ENCODE results near the gene ARNT2. TPM values are rescaled to one million over a fixed set of nuclear protein-coding genes. Genes with fewer than 3 reads are reported as not detected.

The ARNT2 gene
- total and polyA plus RNA-seq, 4 experiments from 2014 or later, result not detected

GRCh38 chr15:80584561-80584964, 180.4 kb downstream of the ARNT2 start:
- Histone ChIP-seq H3K27ac (ENCODE audit: low read depth, low read length) (no peak overlapping the region), H3K4me3 (ENCODE audit: low read length in 2 of 2) (no peak overlapping the region), H3K27me3 (ENCODE audit: insufficient read depth, low read length) (no peaks in the 10 kb centered on the region), H3K4me1 (ENCODE audit: insufficient read depth, low read length) (no peaks in the 10 kb centered on the region), H3K9me3 (ENCODE audit: control insufficient read depth in 1 of 2, low read length in 2 of 2) (no peaks in the 10 kb centered on the region), H3K36me3 (ENCODE audit: insufficient read depth, low read length) (no peaks in the 10 kb centered on the region)
- intact Hi-C loops (cut with micrococcal nuclease), result no loop called here
- Mint-ChIP-seq H3K4me3 (no peak overlapping the region), H3K27me3 (peaks cover 4 to 6% of the 10 kb centered on the region in 2 donors), H3K9me3 (no peaks in the 10 kb centered on the region), H3K27ac (no peak overlapping the region), H3K4me1 (no peaks in the 10 kb centered on the region), H3K36me3 (no peaks in the 10 kb centered on the region)
- POLR2A ChIA-PET (ENCODE audit: partially characterized antibody), result no interaction called here
- DNase-seq, result no peak
- CTCF ChIA-PET (ENCODE audit: partially characterized antibody), result no interaction called here

GRCh38 chr15:80584973-80585525, 180.9 kb downstream of the ARNT2 start:
- no peak overlapping the region for H3K4me3 Mint-ChIP-seq
- H3K4me1 ChIP-seq (ENCODE audit: insufficient read depth, low read length), result no peaks in the 10 kb centered on the region
- no peak overlapping the region for H3K27ac Mint-ChIP-seq
- H3K27me3 ChIP-seq (ENCODE audit: insufficient read depth, low read length), result no peaks in the 10 kb centered on the region
- ChIA-PET CTCF (ENCODE audit: partially characterized antibody) (no interaction called here), POLR2A (ENCODE audit: partially characterized antibody) (no interaction called here)
- H3K36me3 ChIP-seq (ENCODE audit: insufficient read depth, low read length), result no peaks in the 10 kb centered on the region
- no peak overlapping the region for H3K4me3 ChIP-seq (ENCODE audit: low read length in 2 of 2)
- intact Hi-C loops (cut with micrococcal nuclease), result no loop called here
- no peaks in the 10 kb centered on the region for H3K9me3 Mint-ChIP-seq
- no peak overlapping the region for H3K27ac ChIP-seq (ENCODE audit: low read depth, low read length)
- no peaks in the 10 kb centered on the region for H3K9me3 ChIP-seq (ENCODE audit: control insufficient read depth in 1 of 2, low read length in 2 of 2)
- H3K4me1 Mint-ChIP-seq, result no peaks in the 10 kb centered on the region
- peaks cover 3 to 4% of the 10 kb centered on the region in 2 donors for H3K27me3 Mint-ChIP-seq
- H3K36me3 Mint-ChIP-seq, result no peaks in the 10 kb centered on the region
- DNase-seq, result no peak

GRCh38 chr15:80585544-80586018, 181.4 kb downstream of the ARNT2 start:
- ChIA-PET POLR2A (ENCODE audit: partially characterized antibody) (no interaction called here), CTCF (ENCODE audit: partially characterized antibody) (no interaction called here)
- Mint-ChIP-seq H3K36me3 (no peaks in the 10 kb centered on the region), H3K4me1 (no peaks in the 10 kb centered on the region), H3K4me3 (no peak overlapping the region), H3K9me3 (no peaks in the 10 kb centered on the region), H3K27ac (no peak overlapping the region), H3K27me3 (peaks cover 2 to 4% of the 10 kb centered on the region in 2 donors)
- DNase-seq, result no peak
- Histone ChIP-seq H3K9me3 (ENCODE audit: control insufficient read depth in 1 of 2, low read length in 2 of 2) (no peaks in the 10 kb centered on the region), H3K4me3 (ENCODE audit: low read length in 2 of 2) (no peak overlapping the region), H3K27ac (ENCODE audit: low read depth, low read length) (no peak overlapping the region), H3K36me3 (ENCODE audit: insufficient read depth, low read length) (no peaks in the 10 kb centered on the region), H3K4me1 (ENCODE audit: insufficient read depth, low read length) (no peaks in the 10 kb centered on the region), H3K27me3 (ENCODE audit: insufficient read depth, low read length) (no peaks in the 10 kb centered on the region)
- intact Hi-C loops (cut with micrococcal nuclease), result no loop called here

- H3K9me3 ChIP-seq (ENCODE audit: control insufficient read depth in 1 of 2, low read length in 2 of 2), result no peaks in the 10 kb centered on the region
- H3K9me3 Mint-ChIP-seq, result no peaks in the 10 kb centered on the region
- peaks cover 2 to 4% of the 10 kb centered on the region in 2 donors for H3K27me3 Mint-ChIP-seq
- DNase-seq, result no peak
- H3K27ac Mint-ChIP-seq, result no peak overlapping the region
- H3K4me1 Mint-ChIP-seq, result no peaks in the 10 kb centered on the region
- H3K4me1 ChIP-seq (ENCODE audit: insufficient read depth, low read length), result no peaks in the 10 kb centered on the region
- no peaks in the 10 kb centered on the region for H3K36me3 ChIP-seq (ENCODE audit: insufficient read depth, low read length)
- H3K27me3 ChIP-seq (ENCODE audit: insufficient read depth, low read length), result no peaks in the 10 kb centered on the region
- ChIA-PET CTCF (ENCODE audit: partially characterized antibody) (no interaction called here), POLR2A (ENCODE audit: partially characterized antibody) (no interaction called here)
- H3K36me3 Mint-ChIP-seq, result no peaks in the 10 kb centered on the region
- no peak overlapping the region for H3K4me3 ChIP-seq (ENCODE audit: low read length in 2 of 2)
- no peak overlapping the region for H3K27ac ChIP-seq (ENCODE audit: low read depth, low read length)
- intact Hi-C loops (cut with micrococcal nuclease), result no loop called here
- no peak overlapping the region for H3K4me3 Mint-ChIP-seq
Observed at GRCh38 chr15:80586161-80586560, 182.0 kb downstream of the ARNT2 start.

- ChIA-PET POLR2A (ENCODE audit: partially characterized antibody) (no interaction called here), CTCF (ENCODE audit: partially characterized antibody) (no interaction called here)
- Mint-ChIP-seq H3K4me1 (no peaks in the 10 kb centered on the region), H3K27me3 (peaks cover 2 to 4% of the 10 kb centered on the region in 2 donors), H3K27ac (no peak overlapping the region), H3K9me3 (no peaks in the 10 kb centered on the region), H3K36me3 (no peaks in the 10 kb centered on the region), H3K4me3 (no peak overlapping the region)
- intact Hi-C loops (cut with micrococcal nuclease), result no loop called here
- Histone ChIP-seq H3K4me3 (ENCODE audit: low read length in 2 of 2) (no peak overlapping the region), H3K36me3 (ENCODE audit: insufficient read depth, low read length) (no peaks in the 10 kb centered on the region), H3K27ac (ENCODE audit: low read depth, low read length) (no peak overlapping the region), H3K9me3 (ENCODE audit: control insufficient read depth in 1 of 2, low read length in 2 of 2) (no peaks in the 10 kb centered on the region), H3K4me1 (ENCODE audit: insufficient read depth, low read length) (no peaks in the 10 kb centered on the region), H3K27me3 (ENCODE audit: insufficient read depth, low read length) (no peaks in the 10 kb centered on the region)
- DNase-seq, result no peak
Observed at GRCh38 chr15:80587007-80587406, 182.8 kb downstream of the ARNT2 start.

- Mint-ChIP-seq H3K36me3 (no peaks in the 10 kb centered on the region), H3K4me1 (no peaks in the 10 kb centered on the region), H3K27ac (no peak overlapping the region), H3K9me3 (no peaks in the 10 kb centered on the region), H3K27me3 (peaks cover 4 to 6% of the 10 kb centered on the region in 2 donors), H3K4me3 (no peak overlapping the region)
- ChIA-PET POLR2A (ENCODE audit: partially characterized antibody) (no interaction called here), CTCF (ENCODE audit: partially characterized antibody) (no interaction called here)
- no peaks in the 10 kb centered on the region for H3K36me3 ChIP-seq (ENCODE audit: insufficient read depth, low read length)
- H3K4me1 ChIP-seq (ENCODE audit: insufficient read depth, low read length), result no peaks in the 10 kb centered on the region
- no peaks in the 10 kb centered on the region for H3K9me3 ChIP-seq (ENCODE audit: control insufficient read depth in 1 of 2, low read length in 2 of 2)
- DNase-seq, result no peak
- H3K27me3 ChIP-seq (ENCODE audit: insufficient read depth, low read length), result no peaks in the 10 kb centered on the region
- intact Hi-C loops (cut with micrococcal nuclease), result no loop called here
- H3K27ac ChIP-seq (ENCODE audit: low read depth, low read length), result no peak overlapping the region
- H3K4me3 ChIP-seq (ENCODE audit: low read length in 2 of 2), result no peak overlapping the region
Observed at GRCh38 chr15:80587816-80588456, 183.8 kb downstream of the ARNT2 start.

GRCh38 chr15:80588801-80589200, 184.6 kb downstream of the ARNT2 start:
- no peak overlapping the region for H3K4me3 ChIP-seq (ENCODE audit: low read length in 2 of 2)
- ChIA-PET POLR2A (ENCODE audit: partially characterized antibody) (no interaction called here), CTCF (ENCODE audit: partially characterized antibody) (no interaction called here)
- no peaks in the 10 kb centered on the region for H3K27me3 ChIP-seq (ENCODE audit: insufficient read depth, low read length)
- peaks cover 3 to 4% of the 10 kb centered on the region in 2 donors for H3K27me3 Mint-ChIP-seq
- H3K27ac ChIP-seq (ENCODE audit: low read depth, low read length), result no peak overlapping the region
- H3K4me1 ChIP-seq (ENCODE audit: insufficient read depth, low read length), result no peaks in the 10 kb centered on the region
- no peaks in the 10 kb centered on the region for H3K9me3 Mint-ChIP-seq
- intact Hi-C loops (cut with micrococcal nuclease), result no loop called here
- H3K36me3 ChIP-seq (ENCODE audit: insufficient read depth, low read length), result no peaks in the 10 kb centered on the region
- H3K27ac Mint-ChIP-seq, result no peak overlapping the region
- H3K36me3 Mint-ChIP-seq, result no peaks in the 10 kb centered on the region
- DNase-seq, result no peak
- H3K4me3 Mint-ChIP-seq, result no peak overlapping the region
- H3K4me1 Mint-ChIP-seq, result no peaks in the 10 kb centered on the region
- no peaks in the 10 kb centered on the region for H3K9me3 ChIP-seq (ENCODE audit: control insufficient read depth in 1 of 2, low read length in 2 of 2)
